GM19193 (cell line): Measurements from ENCODE around the gene OVCA2.
A peak's percentile ranks its signal among the peaks of the same experiment; 100 is the strongest.

ENCODE experiments used
- POLR2A ChIP-seq: IDR thresholded peaks from 4 replicates; pipeline ENCODE4 v1.6.1; 2011; ENCODE audit not compliant: insufficient read depth, insufficient read length; ENCODE audit errors: extremely low read depth

Gene OVCA2

DNA sequence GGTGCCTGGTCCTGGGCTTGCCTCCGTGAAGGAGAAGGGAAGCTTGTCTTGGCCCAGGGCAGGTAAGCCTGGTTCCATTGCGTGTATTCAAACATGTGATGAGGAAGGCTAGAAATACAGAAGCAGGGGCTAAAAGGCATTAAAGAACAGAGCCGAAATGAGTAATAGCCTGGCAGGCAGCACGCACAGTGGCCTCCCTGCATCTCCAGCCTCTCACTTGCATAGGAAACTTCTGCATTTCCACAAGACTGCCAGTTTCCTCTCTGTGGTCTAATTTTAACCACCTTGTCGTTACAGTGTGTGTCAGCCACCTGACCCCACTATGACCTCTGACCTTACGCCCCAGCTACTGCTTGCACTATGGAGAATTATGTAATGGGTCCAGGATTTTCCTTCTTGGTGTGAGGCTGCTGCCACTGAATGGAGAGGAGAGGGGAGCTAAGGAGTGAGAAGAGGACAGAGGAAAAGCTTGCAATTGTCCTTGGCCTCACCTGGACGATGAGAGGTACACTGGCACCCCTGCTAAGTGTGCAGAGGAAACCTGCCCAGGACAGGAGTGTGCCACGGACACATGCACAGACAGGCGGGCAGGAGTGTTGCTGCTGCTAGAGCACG, 45.9 kb downstream of the OVCA2 start:
- TF ChIP-seq POLR2A, result peak; percentile 35

- no peak for TF ChIP-seq POLR2A
These were observed 47.2 kb downstream of the OVCA2 start for GRCh38 chr17:2089021-2089422.

GRCh38 chr17:2090210-2090641, 48.4 kb downstream of the OVCA2 start:
- no peak for TF ChIP-seq POLR2A

DNA sequence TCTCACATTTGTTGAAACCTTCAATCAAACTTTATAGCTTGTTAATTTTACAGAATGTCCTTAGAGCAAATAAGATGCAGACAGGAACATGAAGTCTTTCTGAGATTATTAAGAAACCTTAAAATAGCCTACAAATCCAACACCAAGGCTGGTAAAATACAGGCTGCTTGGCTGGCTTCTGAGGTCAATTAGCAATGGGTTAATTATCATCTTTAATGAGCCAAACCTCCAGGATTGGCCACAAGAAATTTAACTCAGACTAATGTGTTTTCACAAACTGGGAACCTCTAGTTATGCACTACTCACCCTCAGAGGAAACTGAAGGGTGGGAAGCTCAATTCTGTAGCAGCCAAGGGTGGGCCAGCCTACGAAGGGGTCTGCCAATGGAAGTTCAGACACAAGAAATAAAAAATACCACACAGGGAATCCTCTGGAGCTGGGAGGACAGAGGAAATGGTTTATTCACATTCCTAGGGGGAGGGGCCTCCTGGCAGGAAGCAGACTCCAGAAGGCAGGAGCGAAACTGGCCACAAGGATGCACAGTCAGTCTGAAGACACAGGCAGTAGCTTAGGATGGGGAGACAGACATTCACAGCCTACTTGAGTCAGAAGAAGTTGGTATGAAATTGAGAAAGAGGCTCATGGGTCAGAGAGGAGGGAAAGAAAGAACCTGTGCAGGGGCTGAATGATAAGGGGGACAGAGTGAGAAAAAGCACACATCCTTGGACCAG, 49.1 kb downstream of the OVCA2 start:
- peak; percentile 16 for TF ChIP-seq POLR2A

GRCh38 chr17:2092253-2092652, 50.4 kb downstream of the OVCA2 start:
- TF ChIP-seq POLR2A, result no peak
